IMR-90 (cell line): ENCODE data around the gene SLC2A1. TPM values are rescaled to one million over a fixed set of nuclear protein-coding genes. Genes with fewer than 3 reads are reported as not detected.

ENCODE experiments used
- ATAC-seq: fragments of 200-7000 bp; cut with Tn5 transposase; 2 replicates; pipeline ENCODE4 v1.9.1; 2020; ENCODE audit warnings: low read depth, mild to moderate bottlenecking, moderate library complexity
- BruUV-seq: library from RNA; stranded (reverse); fragments of 400-500 nt; replicated peaks from 2 replicates; lab custom pipeline; 2021; lab: Mats Ljungman, UMichigan
- CTCF ChIA-PET: fragments of 300-600 bp; formaldehyde crosslinking; extraction: SDS; loops from one replicate; lab custom pipeline; 2021; ENCODE audit warnings: antibody characterized with exemption; lab: Yijun Ruan, JAX
- POLR2A ChIA-PET: fragments of 300-600 bp; sonication (Branson Sonifier 250); formaldehyde crosslinking; loops from one replicate; lab custom pipeline; 2022; ENCODE audit warnings: antibody characterized with exemption; ENCODE audit not compliant: unreplicated experiment; lab: Charles Lee
- DNase-seq: peaks from one replicate; pipeline ENCODE4 v3.0.0; 2013
- H2AFZ ChIP-seq: replicated peaks from 2 replicates; pipeline ENCODE3; 2013; ENCODE audit warnings: low read length, mild to moderate bottlenecking; ENCODE audit not compliant: poor library complexity
- H2AK5ac ChIP-seq: 2 replicates; pipeline ENCODE4 v1.6.1; 2013; ENCODE audit warnings: low read depth, low read length, inconsistent platforms
- H2AK9ac ChIP-seq: replicated peaks from 2 replicates; pipeline ENCODE3; 2013; ENCODE audit warnings: mild to moderate bottlenecking, low read depth, low read length, moderate library complexity; ENCODE audit not compliant: poor library complexity
- H2BK120ac ChIP-seq: 2 replicates; pipeline ENCODE4 v1.6.1; 2013; ENCODE audit warnings: low read depth, low read length, inconsistent platforms
- H2BK15ac ChIP-seq: 3 replicates; pipeline ENCODE4 v1.6.1; 2013; ENCODE audit warnings: low read depth, low read length, inconsistent platforms
- H2BK20ac ChIP-seq: 2 replicates; pipeline ENCODE4 v1.6.1; 2013; ENCODE audit warnings: low read depth, mild to moderate bottlenecking, inconsistent platforms, low read length, moderate library complexity
- H2BK5ac ChIP-seq: 2 replicates; pipeline ENCODE4 v1.6.1; 2013; ENCODE audit warnings: mild to moderate bottlenecking, low read depth, low read length, inconsistent platforms; ENCODE audit not compliant: poor library complexity, severe bottlenecking
- H3K14ac ChIP-seq: replicated peaks from 2 replicates; pipeline ENCODE4 v1.6.1; 2013; ENCODE audit warnings: low read depth, low read length, inconsistent platforms
- H3K18ac ChIP-seq: 2 replicates; pipeline ENCODE4 v1.6.1; 2013; ENCODE audit warnings: low read depth, low read length, control low read depth
- H3K23ac ChIP-seq: 2 replicates; pipeline ENCODE4 v1.6.1; 2013; ENCODE audit warnings: low read depth, low read length, inconsistent platforms
- H3K27ac ChIP-seq: 2 replicates; pipeline ENCODE4 v1.5.1; 2013; ENCODE audit warnings: mild to moderate bottlenecking, control low read depth, low read length; ENCODE audit not compliant: insufficient read depth
- H3K27me3 ChIP-seq: 2 replicates; pipeline ENCODE4 v1.6.1; 2013; ENCODE audit warnings: low read length; ENCODE audit not compliant: control insufficient read depth, insufficient read depth
- H3K36me3 ChIP-seq: 2 replicates; pipeline ENCODE4 v1.6.1; 2013; ENCODE audit warnings: low read length, mixed read lengths; ENCODE audit not compliant: control insufficient read depth, insufficient read depth
- H3K4ac ChIP-seq: 2 replicates; pipeline ENCODE4 v1.6.1; 2013; ENCODE audit warnings: low read depth, low read length, inconsistent platforms
- H3K4me1 ChIP-seq: 2 replicates; pipeline ENCODE4 v1.6.1; 2013; ENCODE audit warnings: low read length, mixed read lengths; ENCODE audit not compliant: control insufficient read depth, insufficient read depth
- H3K4me2 ChIP-seq: 2 replicates; pipeline ENCODE4 v1.6.1; 2013; ENCODE audit warnings: low read depth, mild to moderate bottlenecking, control low read depth, low read length, moderate library complexity
- H3K4me3 ChIP-seq: 2 replicates; pipeline ENCODE4 v1.5.1; 2013; ENCODE audit warnings: low read depth, mild to moderate bottlenecking, control low read depth, low read length, moderate library complexity; ENCODE audit not compliant: insufficient read depth
- H3K56ac ChIP-seq: 2 replicates; pipeline ENCODE4 v1.6.1; 2013; ENCODE audit warnings: low read length, inconsistent platforms; ENCODE audit not compliant: insufficient read depth; ENCODE audit errors: extremely low read depth
- H3K79me1 ChIP-seq, 2 experiments: 2 replicates each; pipeline ENCODE4 v1.6.1; 2013; ENCODE audit warnings: low read length in 2 of 2, inconsistent platforms in 1 of 2, low read depth in 1 of 2
- H3K9ac ChIP-seq: 2 replicates; pipeline ENCODE4 v1.6.1; 2013; ENCODE audit warnings: low read depth, low read length, control low read depth
- H3K9me1 ChIP-seq: 2 replicates; pipeline ENCODE4 v1.6.1; 2013; ENCODE audit warnings: low read length, inconsistent platforms; ENCODE audit not compliant: insufficient read depth
- H3K9me3 ChIP-seq: 2 replicates; pipeline ENCODE4 v1.6.1; 2013; ENCODE audit warnings: low read length; ENCODE audit not compliant: control insufficient read depth, insufficient read depth
- H4K20me1 ChIP-seq: 2 replicates; pipeline ENCODE4 v1.6.1; 2013; ENCODE audit warnings: low read length, inconsistent platforms; ENCODE audit not compliant: insufficient read depth
- H4K5ac ChIP-seq: 2 replicates; pipeline ENCODE4 v1.6.1; 2013; ENCODE audit warnings: mild to moderate bottlenecking, low read depth, low read length, control low read depth
- H4K8ac ChIP-seq, 2 experiments: 2 replicates each; pipeline ENCODE4 v1.6.1; 2013; ENCODE audit warnings: low read depth in 2 of 2, low read length in 2 of 2, control low read depth in 1 of 2, inconsistent platforms in 1 of 2
- H4K91ac ChIP-seq: 2 replicates; pipeline ENCODE4 v1.6.1; 2013; ENCODE audit warnings: low read depth, low read length, inconsistent platforms; ENCODE audit not compliant: insufficient read depth
- MAZ ChIP-seq: IDR thresholded peaks from 2 replicates; pipeline ENCODE4 v1.6.1; 2012; ENCODE audit warnings: low read depth, mild to moderate bottlenecking, low read length, improper control_type of control experiment, moderate library complexity, borderline replicate concordance
- USF2 ChIP-seq: fragments of 150-350 bp; IDR thresholded peaks from 2 replicates; pipeline ENCODE4 v1.6.1; 2017; ENCODE audit warnings: mild to moderate bottlenecking, antibody characterized with exemption, low read length, low read depth
- WGBS, 2 experiments: methylation state at CpG; one replicate each; pipeline versions ENCODE4 v1.1.5 to v1.1.7; 2013; ENCODE audit warnings: missing lambda C conversion rate in 2 of 2; ENCODE audit not compliant: insufficient read length in 1 of 2; ENCODE audit errors: extremely low coverage in 2 of 2; 5-methylcytosine and 5-hydroxymethylcytosine counted together
- dilution Hi-C: fragments of 300-500 bp; cut with HindIII; formaldehyde crosslinking; loops from one replicate; pipeline ENCODE4 v1.14.3; 2018; ENCODE audit warnings: low sequenced_read_pairs; ENCODE audit not compliant: unreplicated experiment
- in situ Hi-C: fragments of 300-500 bp; cut with MboI; formaldehyde crosslinking; loops from 3 replicates; pipeline ENCODE4 v1.14.3; 2019; ENCODE audit warnings: low sequenced_read_pairs, inconsistent platforms, mixed read lengths
- intact Hi-C: fragments of 100-400 bp; cut with micrococcal nuclease; formaldehyde crosslinking; loops from 2 replicates; pipeline ENCODE4 v1.10.0; 2022
- polyA plus RNA-seq, 3 experiments: library from polyadenylated mRNA; depleted of rRNA; stranded (reverse); fragments of >200 nt; gene quantifications; 2 replicates each; pipeline ENCODE4 v1.2.3, GENCODE V29; 2012; ENCODE audit warnings: low replicate concordance in 1 of 3
- total RNA-seq: library from RNA; depleted of rRNA; stranded (reverse); fragments of >200 nt; gene quantifications from 2 replicates; pipeline ENCODE4 v1.2.3, GENCODE V29; 2012

The SLC2A1 gene
- total and polyA plus RNA-seq, 2 of the 4 experiments (the other 2 are of a cell fraction) = 200 to 395 TPM

- Histone ChIP-seq H3K4me2 (no peak overlapping the region), H3K4me3 (no peak overlapping the region), H3K56ac (no peak overlapping the region; the same call in 1 of the 2 replicates), H3K4me1 (peaks cover 15% of the 10 kb centered on the region), H2AK9ac (no peak overlapping the region), H3K4ac (peak overlapping the region; percentile 96), H3K23ac (peak overlapping the region; percentile 88; the same call in 1 of the 2 replicates), H2AFZ (no peak overlapping the region), H3K27ac (peak overlapping the region; percentile 74), H4K91ac (peak overlapping the region; percentile 94; the same call in 1 of the 2 replicates), H4K5ac (peak overlapping the region; percentile 78), H3K9me1 (peaks cover 28% of the 10 kb centered on the region), H2BK120ac (peak overlapping the region; percentile 97), H2AK5ac (peak overlapping the region; percentile 95), H3K18ac (peak overlapping the region; percentile 94; the same call in 1 of the 2 replicates), H2BK5ac (peak overlapping the region; percentile 88), H3K79me1 (peaks cover 0 to 23% of the 10 kb centered on the region in 2 experiments; a peak in 3 of 4 replicates), H4K20me1 (no peaks in the 10 kb centered on the region), H3K27me3 (no peaks in the 10 kb centered on the region), H2BK20ac (peak overlapping the region; percentile 97; the same call in 1 of the 2 replicates), H2BK15ac (peak overlapping the region; percentile 78; the same call in 2 of the 3 replicates), H3K14ac (peak overlapping the region; percentile 97), H3K9me3 (no peaks in the 10 kb centered on the region), H3K36me3 (peaks cover 12% of the 10 kb centered on the region), H4K8ac (peak overlapping the region; percentile 46 to 92; a peak in 3 of 4 replicates), H3K9ac (no peak overlapping the region)
- POLR2A ChIA-PET = no interaction called here
- DNase-seq (no peak), ATAC-seq (no peak)
- CTCF ChIA-PET = no interaction called here
- dilution Hi-C loops (no loop called here), intact Hi-C loops (no loop called here), in situ Hi-C loops (no loop called here)
- no peak for TF ChIP-seq MAZ
- TF ChIP-seq USF2 = no peak
- WGBS, 2 experiments = no CpG with 5 or more reads among the region's 1 CpG
- no TSS peak for BruUV-seq
Measured at GRCh38 chr1:42977653-42978052, 19.0 kb upstream of the SLC2A1 start.
